PC-9 (cell line): Measurements from ENCODE around the gene KXD1.

Experiments used
- EZH2 ChIP-seq: fragments of 200-600 bp; sonication (generic); IDR thresholded peaks from 2 replicates; pipeline ENCODE4 v1.8.0; 2017; ENCODE audit warnings: antibody characterized with exemption, low read depth
- TF ChIP-seq, protein P1 (sequence below): fragments of 200-600 bp; sonication (generic); conservative IDR thresholded peaks from 2 replicates; pipeline ENCODE4 v1.6.1; 2017; ENCODE audit warnings: mixed run types, antibody characterized with exemption, mild to moderate bottlenecking, moderate library complexity

- TF ChIP-seq, protein P1, sequence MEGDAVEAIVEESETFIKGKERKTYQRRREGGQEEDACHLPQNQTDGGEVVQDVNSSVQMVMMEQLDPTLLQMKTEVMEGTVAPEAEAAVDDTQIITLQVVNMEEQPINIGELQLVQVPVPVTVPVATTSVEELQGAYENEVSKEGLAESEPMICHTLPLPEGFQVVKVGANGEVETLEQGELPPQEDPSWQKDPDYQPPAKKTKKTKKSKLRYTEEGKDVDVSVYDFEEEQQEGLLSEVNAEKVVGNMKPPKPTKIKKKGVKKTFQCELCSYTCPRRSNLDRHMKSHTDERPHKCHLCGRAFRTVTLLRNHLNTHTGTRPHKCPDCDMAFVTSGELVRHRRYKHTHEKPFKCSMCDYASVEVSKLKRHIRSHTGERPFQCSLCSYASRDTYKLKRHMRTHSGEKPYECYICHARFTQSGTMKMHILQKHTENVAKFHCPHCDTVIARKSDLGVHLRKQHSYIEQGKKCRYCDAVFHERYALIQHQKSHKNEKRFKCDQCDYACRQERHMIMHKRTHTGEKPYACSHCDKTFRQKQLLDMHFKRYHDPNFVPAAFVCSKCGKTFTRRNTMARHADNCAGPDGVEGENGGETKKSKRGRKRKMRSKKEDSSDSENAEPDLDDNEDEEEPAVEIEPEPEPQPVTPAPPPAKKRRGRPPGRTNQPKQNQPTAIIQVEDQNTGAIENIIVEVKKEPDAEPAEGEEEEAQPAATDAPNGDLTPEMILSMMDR: no peak
- TF ChIP-seq EZH2: no peak
These were observed 35.4 kb upstream of the KXD1 start for GRCh38 chr19:18522124-18522861.
